DND-41 (cell line): Measurements from ENCODE around the gene ZGPAT.

ENCODE experiments used
- ATAC-seq: fragments of 200-7000 bp; cut with Tn5 transposase; 3 replicates; pipeline ENCODE4 v1.9.1; 2021; ENCODE audit warnings: low read depth; ENCODE audit not compliant: insufficient read depth
- DNase-seq: peaks from one replicate; pipeline ENCODE4 v3.0.0-alpha.2; 2020
- H2AFZ ChIP-seq: 2 replicates; pipeline ENCODE4 v1.6.0; 2012; ENCODE audit warnings: low read depth, low read length
- H3K27ac ChIP-seq: 2 replicates; pipeline ENCODE4 v1.5.1; 2012; ENCODE audit warnings: low read length, inconsistent platforms
- H3K27me3 ChIP-seq: fragments of 200-600 bp; sonication (generic); 2 replicates; pipeline ENCODE4 v1.6.0; 2012; ENCODE audit warnings: low read length, mild to moderate bottlenecking, inconsistent platforms; ENCODE audit not compliant: insufficient read depth, poor library complexity
- H3K36me3 ChIP-seq: 2 replicates; pipeline ENCODE4 v1.5.1; 2012; ENCODE audit warnings: low read length, inconsistent platforms; ENCODE audit not compliant: insufficient read depth
- H3K4me1 ChIP-seq: 2 replicates; pipeline ENCODE4 v1.5.1; 2012; ENCODE audit warnings: mild to moderate bottlenecking, low read length; ENCODE audit not compliant: insufficient read depth
- H3K4me2 ChIP-seq: 2 replicates; pipeline ENCODE4 v1.6.0; 2012; ENCODE audit warnings: mild to moderate bottlenecking, moderate library complexity, low read length, inconsistent platforms; ENCODE audit not compliant: insufficient read depth
- H3K4me3 ChIP-seq, 2 experiments: fragments of 200-600 bp in 1 of 2; shearing (Covaris generic) in 1 of 2; 2 replicates each; pipeline ENCODE4 v1.5.1; 2012 to 2016; ENCODE audit warnings: inconsistent platforms in 2 of 2, low read length in 2 of 2, mild to moderate bottlenecking in 2 of 2, low read depth in 1 of 2, moderate library complexity in 1 of 2
- H3K79me2 ChIP-seq: 2 replicates; pipeline ENCODE4 v1.6.0; 2012; ENCODE audit warnings: low read length, inconsistent platforms; ENCODE audit not compliant: insufficient read depth
- H3K9ac ChIP-seq: 2 replicates; pipeline ENCODE4 v1.6.0; 2012; ENCODE audit warnings: low read depth, mild to moderate bottlenecking, inconsistent platforms, low read length, moderate library complexity
- H3K9me3 ChIP-seq: 2 replicates; pipeline ENCODE4 v1.5.1; 2012; ENCODE audit warnings: low read length, moderate library complexity, mild to moderate bottlenecking, inconsistent platforms; ENCODE audit not compliant: insufficient read depth, severe bottlenecking
- H4K20me1 ChIP-seq: 2 replicates; pipeline ENCODE4 v1.6.0; 2012; ENCODE audit warnings: low read length; ENCODE audit not compliant: insufficient read depth
- CTCF ChIP-seq: IDR thresholded peaks from 2 replicates; pipeline ENCODE4 v1.5.1; 2012; ENCODE audit warnings: borderline replicate concordance, low read length, moderate library complexity, mild to moderate bottlenecking; ENCODE audit not compliant: poor library complexity, severe bottlenecking; ENCODE audit errors: extremely low read depth
- EZH2 ChIP-seq: IDR thresholded peaks from 3 replicates; pipeline ENCODE4 v1.6.1; 2012; ENCODE audit warnings: borderline replicate concordance, low read depth, mild to moderate bottlenecking, moderate library complexity, low read length, inconsistent platforms; ENCODE audit not compliant: severe bottlenecking

ZGPAT gene

GRCh38 chr20:63686094-63686491 is 21.7 kb upstream of the ZGPAT start:
- Histone ChIP-seq H3K9ac (no peak overlapping the region), H3K79me2 (no peaks in the 10 kb centered on the region), H3K4me2 (no peak overlapping the region), H3K36me3 (peaks cover 23% of the 10 kb centered on the region), H3K27ac (no peak overlapping the region), H3K27me3 (no peaks in the 10 kb centered on the region), H3K4me1 (no peaks in the 10 kb centered on the region), H3K9me3 (no peaks in the 10 kb centered on the region), H3K4me3 (no peak overlapping the region), H2AFZ (no peak overlapping the region), H4K20me1 (peaks cover 14% of the 10 kb centered on the region)
- no peak for TF ChIP-seq EZH2
- no peak for TF ChIP-seq CTCF
- no peak for ATAC-seq
- no peak for DNase-seq

- Histone ChIP-seq H3K27me3 (no peaks in the 10 kb centered on the region), H3K9ac (no peak overlapping the region), H3K4me2 (no peak overlapping the region), H3K27ac (no peak overlapping the region), H2AFZ (no peak overlapping the region), H4K20me1 (peaks cover 10% of the 10 kb centered on the region), H3K4me1 (no peaks in the 10 kb centered on the region), H3K4me3 (no peak overlapping the region), H3K36me3 (peaks cover 22% of the 10 kb centered on the region), H3K79me2 (no peaks in the 10 kb centered on the region), H3K9me3 (no peaks in the 10 kb centered on the region)
- DNase-seq (no peak), ATAC-seq (no peak)
- TF ChIP-seq CTCF (no peak), EZH2 (no peak)
These were observed 21.1 kb upstream of the ZGPAT start for GRCh38 chr20:63686492-63687321.

- no peak overlapping the region for H2AFZ ChIP-seq
- H3K9ac ChIP-seq = no peak overlapping the region
- no peak overlapping the region for H3K4me3 ChIP-seq
- no peak overlapping the region for H3K4me2 ChIP-seq
- no peak for ATAC-seq
- no peaks in the 10 kb centered on the region for H3K9me3 ChIP-seq
- no peak overlapping the region for H3K27ac ChIP-seq
- no peaks in the 10 kb centered on the region for H3K79me2 ChIP-seq
- no peaks in the 10 kb centered on the region for H3K4me1 ChIP-seq
- H3K27me3 ChIP-seq = no peaks in the 10 kb centered on the region
- TF ChIP-seq EZH2 = no peak
- TF ChIP-seq CTCF = no peak
- no peak for DNase-seq
- peaks cover 14% of the 10 kb centered on the region for H4K20me1 ChIP-seq
- peaks cover 19% of the 10 kb centered on the region for H3K36me3 ChIP-seq
These were observed 20.2 kb upstream of the ZGPAT start for GRCh38 chr20:63687419-63688178.
